Fibroblast of lung (primary cell): ENCODE data around the gene ST6GALNAC6.

Experiments
- EZH2 ChIP-seq: IDR thresholded peaks from 2 replicates; pipeline ENCODE4 v1.5.1; 2012; ENCODE audit warnings: low read length, control low read depth, mild to moderate bottlenecking; ENCODE audit errors: missing control alignments
- TF ChIP-seq, protein P1 (sequence below), 2 donors: IDR thresholded peaks in 1 of 2; conservative IDR thresholded peaks in 1 of 2; 1 replicate in 1 of 2; 2 replicates in 1 of 2; pipeline ENCODE4 v1.5.1; 2011 to 2012; ENCODE audit warnings: low read length in 2 of 2, control low read depth in 1 of 2, inconsistent platforms in 1 of 2, low read depth in 1 of 2, mild to moderate bottlenecking in 1 of 2

DNA sequence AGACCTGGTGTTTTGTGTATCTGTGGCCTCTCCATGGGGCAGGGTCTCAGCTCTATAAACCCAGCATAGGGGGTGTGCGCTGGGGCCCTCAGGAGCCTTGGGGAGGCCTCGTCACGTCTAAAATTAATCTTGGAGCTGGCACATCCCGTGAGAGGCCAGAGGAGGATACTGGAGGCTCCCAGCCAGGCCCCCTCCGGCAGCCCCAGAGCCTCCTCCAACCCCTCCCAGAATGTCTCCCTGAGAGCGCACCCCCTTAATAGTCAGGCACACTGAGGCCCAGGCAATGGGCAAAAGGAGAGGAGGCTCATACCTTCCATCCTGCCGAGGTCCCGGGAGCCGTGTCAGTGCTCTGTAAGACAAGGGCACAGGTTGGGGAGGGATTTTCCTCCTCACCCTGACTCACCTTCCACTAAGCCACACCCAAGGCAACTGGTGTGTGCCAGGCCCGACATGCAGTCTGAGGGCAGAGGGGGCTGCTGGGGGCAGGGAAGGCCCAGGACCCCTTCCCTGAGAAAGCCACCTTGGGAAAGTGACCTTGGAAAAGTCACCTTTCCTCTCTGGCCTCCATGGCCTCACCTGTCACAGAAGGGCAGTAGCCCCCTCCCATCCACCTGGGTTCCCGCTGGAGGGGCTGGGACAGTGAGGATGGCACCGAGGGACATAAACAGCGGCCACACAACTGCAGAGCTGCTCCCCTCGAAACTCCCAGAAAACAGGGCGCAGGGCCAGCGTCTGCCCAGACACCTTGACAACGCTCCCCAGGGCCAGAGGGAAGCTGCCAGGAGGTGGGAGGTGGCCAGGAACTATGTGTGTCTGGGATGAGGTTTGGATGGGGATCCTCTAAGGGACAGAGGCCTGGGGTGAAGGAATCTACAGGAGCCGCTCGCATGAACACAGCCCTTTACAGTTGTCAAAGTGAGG, 24.8 kb downstream of the ST6GALNAC6 start:
- TF ChIP-seq, protein P1, sequence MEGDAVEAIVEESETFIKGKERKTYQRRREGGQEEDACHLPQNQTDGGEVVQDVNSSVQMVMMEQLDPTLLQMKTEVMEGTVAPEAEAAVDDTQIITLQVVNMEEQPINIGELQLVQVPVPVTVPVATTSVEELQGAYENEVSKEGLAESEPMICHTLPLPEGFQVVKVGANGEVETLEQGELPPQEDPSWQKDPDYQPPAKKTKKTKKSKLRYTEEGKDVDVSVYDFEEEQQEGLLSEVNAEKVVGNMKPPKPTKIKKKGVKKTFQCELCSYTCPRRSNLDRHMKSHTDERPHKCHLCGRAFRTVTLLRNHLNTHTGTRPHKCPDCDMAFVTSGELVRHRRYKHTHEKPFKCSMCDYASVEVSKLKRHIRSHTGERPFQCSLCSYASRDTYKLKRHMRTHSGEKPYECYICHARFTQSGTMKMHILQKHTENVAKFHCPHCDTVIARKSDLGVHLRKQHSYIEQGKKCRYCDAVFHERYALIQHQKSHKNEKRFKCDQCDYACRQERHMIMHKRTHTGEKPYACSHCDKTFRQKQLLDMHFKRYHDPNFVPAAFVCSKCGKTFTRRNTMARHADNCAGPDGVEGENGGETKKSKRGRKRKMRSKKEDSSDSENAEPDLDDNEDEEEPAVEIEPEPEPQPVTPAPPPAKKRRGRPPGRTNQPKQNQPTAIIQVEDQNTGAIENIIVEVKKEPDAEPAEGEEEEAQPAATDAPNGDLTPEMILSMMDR (conservative IDR thresholded peaks at IDR 0.05 in 1 of 2, IDR thresholded peaks at IDR 0.05 in 1 of 2; ENCODE audit: low read depth in 1 of 2, low read length in 2 of 2), result no peak
- TF ChIP-seq EZH2, result no peak
